SK-N-SH (cell line): ENCODE measurements around the gene OR8D2. TPM values are rescaled to one million over a fixed set of nuclear protein-coding genes. Genes with fewer than 3 reads are reported as not detected.

Source experiments
- CTCF ChIA-PET: fragments of 300-600, 350-600 bp; formaldehyde crosslinking; extraction: SDS; loops from one replicate; lab custom pipeline; 2021; lab: Yijun Ruan, JAX
- POLR2A ChIA-PET: fragments of 350-600 bp; sonication (Branson Sonifier 250); formaldehyde crosslinking; extraction: SDS; loops from one replicate; lab custom pipeline; 2020; ENCODE audit warnings: antibody characterized with exemption, inconsistent platforms; lab: Yijun Ruan, JAX
- DNase-seq: peaks from one replicate; pipeline ENCODE4 v3.0.0; 2012
- H2AFZ ChIP-seq: fragments of 200-600 bp; sonication (generic); 2 replicates; pipeline ENCODE4 v1.8.1; 2016; ENCODE audit warnings: antibody characterized with exemption, mild to moderate bottlenecking, low read depth
- H3F3A ChIP-seq: fragments of 200-600 bp; sonication (generic); replicated peaks from 2 replicates; pipeline ENCODE3; 2016; ENCODE audit warnings: antibody characterized with exemption, mild to moderate bottlenecking; ENCODE audit not compliant: insufficient read depth
- H3K27ac ChIP-seq, 2 experiments: fragments of 200-500 bp in 1 of 2; fragments of 200-600 bp in 1 of 2; sonication (Bioruptor generic) in 1 of 2; sonication (generic), shearing (Covaris generic) in 1 of 2; 2 replicates each; pipeline versions ENCODE4 v1.5.1 to v1.6.1; 2014 to 2016; ENCODE audit warnings: low read depth in 2 of 2, inconsistent platforms in 1 of 2, low read length in 1 of 2, mild to moderate bottlenecking in 1 of 2, mixed read lengths in 1 of 2
- H3K27me3 ChIP-seq: fragments of 200-600 bp; sonication (generic), shearing (Covaris generic); 2 replicates; pipeline ENCODE4 v1.6.1; 2016; ENCODE audit warnings: mixed run types; ENCODE audit not compliant: insufficient read depth
- H3K36me3 ChIP-seq, 2 experiments: fragments of 200-500 bp in 1 of 2; fragments of 200-600 bp in 1 of 2; sonication (Bioruptor generic) in 1 of 2; sonication (generic) in 1 of 2; replicated peaks in 1 of 2; 2 replicates each; pipeline versions ENCODE3 to v1.5.1; 2014 to 2016; ENCODE audit warnings: low read length in 1 of 2, mild to moderate bottlenecking in 1 of 2; ENCODE audit not compliant: insufficient read depth in 2 of 2, control insufficient read depth in 1 of 2
- H3K4me1 ChIP-seq, 2 experiments: fragments of 200-500 bp in 1 of 2; fragments of 200-600 bp in 1 of 2; sonication (Bioruptor generic) in 1 of 2; sonication (generic), shearing (Covaris generic) in 1 of 2; 2 replicates each; pipeline versions ENCODE4 v1.5.1 to v1.6.1; 2014 to 2016; ENCODE audit warnings: low read depth in 1 of 2, low read length in 1 of 2, mixed run types in 1 of 2; ENCODE audit not compliant: insufficient read depth in 2 of 2, control insufficient read depth in 1 of 2
- H3K4me2 ChIP-seq: fragments of 200-600 bp; sonication (generic), shearing (Covaris generic); 2 replicates; pipeline ENCODE4 v1.6.1; 2017; ENCODE audit warnings: mixed run types
- H3K4me3 ChIP-seq, 2 experiments: fragments of 200-500 bp in 1 of 2; fragments of 200-600 bp in 1 of 2; sonication (Bioruptor generic) in 1 of 2; sonication (generic), shearing (Covaris generic) in 1 of 2; 2 replicates each; pipeline versions ENCODE4 v1.5.1 to v1.8.1; 2014 to 2016; ENCODE audit warnings: low read depth in 2 of 2, inconsistent platforms in 1 of 2, low read length in 1 of 2, mild to moderate bottlenecking in 1 of 2, mixed read lengths in 1 of 2, moderate library complexity in 1 of 2
- H3K79me2 ChIP-seq: fragments of 200-600 bp; sonication (generic); 2 replicates; pipeline ENCODE4 v1.8.1; 2017; ENCODE audit warnings: mild to moderate bottlenecking; ENCODE audit not compliant: insufficient read depth
- H3K9ac ChIP-seq: fragments of 200-600 bp; sonication (generic); 2 replicates; pipeline ENCODE4 v1.6.1; 2017; ENCODE audit warnings: mixed run types
- H3K9me2 ChIP-seq: fragments of 200-600 bp; sonication (generic); 2 replicates; pipeline ENCODE4 v1.6.1; 2017; ENCODE audit warnings: mixed run types
- H3K9me3 ChIP-seq: fragments of 200-600 bp; sonication (generic); 2 replicates; pipeline ENCODE4 v1.6.1; 2017; ENCODE audit warnings: mixed run types, mild to moderate bottlenecking, moderate library complexity
- H4K20me1 ChIP-seq: fragments of 200-600 bp; sonication (generic); 2 replicates; pipeline ENCODE4 v1.6.1; 2017; ENCODE audit warnings: mild to moderate bottlenecking, mixed run types; ENCODE audit not compliant: insufficient read depth
- CHD2 ChIP-seq: fragments of 150-350 bp; IDR thresholded peaks from 2 replicates; pipeline ENCODE4 v1.6.1; 2018; ENCODE audit warnings: low read length; ENCODE audit not compliant: partially characterized antibody
- ELF1 ChIP-seq: IDR thresholded peaks from 2 replicates; pipeline ENCODE4 v1.4.0; 2012
- EP300 ChIP-seq, 2 experiments: IDR thresholded peaks; 2 replicates each; pipeline versions ENCODE4 v1.4.0 to v1.6.1; 2012; ENCODE audit warnings: borderline replicate concordance in 1 of 2, low read depth in 1 of 2, low read length in 1 of 2
- FOSL2 ChIP-seq: IDR thresholded peaks from 2 replicates; pipeline ENCODE4 v1.4.0; 2012; ENCODE audit warnings: low read depth, mild to moderate bottlenecking, moderate library complexity, borderline replicate concordance
- JUND ChIP-seq: IDR thresholded peaks from 2 replicates; pipeline ENCODE4 v1.4.0; 2012
- MAX ChIP-seq: IDR thresholded peaks from 2 replicates; pipeline ENCODE4 v1.4.0; 2012; ENCODE audit warnings: low read depth
- MEF2A ChIP-seq: IDR thresholded peaks from 2 replicates; pipeline ENCODE4 v1.4.0; 2012; ENCODE audit warnings: low read depth, borderline replicate concordance
- RAD21 ChIP-seq: IDR thresholded peaks from 2 replicates; pipeline ENCODE4 v1.6.1; 2012; ENCODE audit warnings: mild to moderate bottlenecking, low read length
- RCOR1 ChIP-seq: fragments of 150-350 bp; IDR thresholded peaks from 2 replicates; pipeline ENCODE4 v1.6.1; 2017; ENCODE audit warnings: antibody characterized with exemption, low read length
- RXRA ChIP-seq: IDR thresholded peaks from 2 replicates; pipeline ENCODE4 v1.4.0; 2012; ENCODE audit warnings: low read depth, mild to moderate bottlenecking, borderline replicate concordance
- TAF1 ChIP-seq: IDR thresholded peaks from 2 replicates; pipeline ENCODE4 v1.6.1; 2012; ENCODE audit warnings: low read depth, mild to moderate bottlenecking, low read length, moderate library complexity, borderline replicate concordance
- TEAD4 ChIP-seq: IDR thresholded peaks from 2 replicates; pipeline ENCODE4 v1.4.0; 2012; ENCODE audit warnings: mild to moderate bottlenecking, borderline replicate concordance; ENCODE audit not compliant: insufficient read depth
- USF1 ChIP-seq: IDR thresholded peaks from 2 replicates; pipeline ENCODE4 v1.4.0; 2012; ENCODE audit warnings: low read depth, borderline replicate concordance
- USF2 ChIP-seq: fragments of 150-350 bp; IDR thresholded peaks from 2 replicates; pipeline ENCODE4 v1.6.1; 2017; ENCODE audit warnings: antibody characterized with exemption, low read length, low read depth, borderline replicate concordance
- YY1 ChIP-seq: IDR thresholded peaks from 2 replicates; pipeline ENCODE4 v1.4.0; 2012; ENCODE audit warnings: low read depth, mild to moderate bottlenecking
- ZBTB33 ChIP-seq: IDR thresholded peaks from 2 replicates; pipeline ENCODE4 v1.4.0; 2012; ENCODE audit warnings: low read depth, borderline replicate concordance
- WGBS: methylation state at CpG from one replicate; pipeline ENCODE4 v1.1.6; 2017; ENCODE audit warnings: low lambda C conversion rate; 5-methylcytosine and 5-hydroxymethylcytosine counted together
- polyA plus RNA-seq, 3 experiments: library from polyadenylated mRNA; depleted of rRNA; stranded (reverse); fragments of >200 nt; gene quantifications; 2 replicates each; pipeline ENCODE4 v1.2.3, GENCODE V29; 2012

Gene OR8D2
- polyA plus RNA-seq, 1 of the 3 experiments (the other 2 are of a cell fraction), result not detected

- TF ChIP-seq RCOR1, result no peak
- no peaks in the 10 kb centered on the region for H3K4me1 ChIP-seq
- no peak overlapping the region for H3K4me3 ChIP-seq
- no peaks in the 10 kb centered on the region for H3K79me2 ChIP-seq
- WGBS, result 2% methylated on average over 3 of the region's 3 CpGs
- CTCF ChIA-PET, result no interaction called here
- no peaks in the 10 kb centered on the region; the same call in 1 of the 2 replicates for H3K27me3 ChIP-seq
- H3K9me2 ChIP-seq, result no peaks in the 10 kb centered on the region
- H4K20me1 ChIP-seq, result 0 out of 2 replicates have a peak, but pooled peaks cover 3% of the 10 kb centered on the region
- H3K4me2 ChIP-seq, result no peak overlapping the region
- H3K9ac ChIP-seq, result no peak overlapping the region
- no peak overlapping the region for H2AFZ ChIP-seq
- H3K36me3 ChIP-seq, result no peaks in the 10 kb centered on the region
- no peak overlapping the region for H3K27ac ChIP-seq
- POLR2A ChIA-PET, result no interaction called here
- DNase-seq, result no peak
- H3F3A ChIP-seq, result no peaks in the 10 kb centered on the region
- H3K9me3 ChIP-seq, result no peaks in the 10 kb centered on the region
Observed at GRCh38 chr11:124315052-124315451, 4.9 kb downstream of the OR8D2 start.

GRCh38 chr11:124313849-124314248 is 6.1 kb downstream of the OR8D2 start, which contains the start of gene OR8D1:
OR8D1 (minus strand) TSS chr11:124313949; CDS start chr11:124310766, 3,183 bp downstream.
- H3K4me2 ChIP-seq, result no peak within 1 kb of the TSS
- POLR2A ChIA-PET, result no interaction called here
- CTCF ChIA-PET, result no interaction called here
- H3K36me3 ChIP-seq, result no peaks in the 10 kb centered on the region
- DNase-seq, result no peak
- H3K9me2 ChIP-seq, result no peaks in the 10 kb centered on the region
- H3K4me3 ChIP-seq, result no peak within 1 kb of the TSS
- H3K27me3 ChIP-seq, result no peaks in the 10 kb centered on the region; the same call in 1 of the 2 replicates
- H2AFZ ChIP-seq, result no peak within 1 kb of the TSS
- H4K20me1 ChIP-seq, result 0 out of 2 replicates have a peak, but pooled peaks cover 3% of the 10 kb centered on the region
- WGBS, result 6% methylated on average over 2 of the region's 2 CpGs
- H3K9me3 ChIP-seq, result no peaks in the 10 kb centered on the region
- no peak within 1 kb of the TSS for H3K9ac ChIP-seq
- H3K79me2 ChIP-seq, result no peaks in the 10 kb centered on the region
- no peak for TF ChIP-seq USF1
- TF ChIP-seq ELF1, result no peak
- no peak for TF ChIP-seq FOSL2
- TF ChIP-seq JUND, result no peak
- no peak for TF ChIP-seq RAD21
- no peak for TF ChIP-seq TEAD4
- no peak for TF ChIP-seq CHD2
- TF ChIP-seq EP300 (IDR thresholded peaks at IDR 0.05; ENCODE audit: borderline replicate concordance in 1 of 2, low read depth in 1 of 2, low read length in 1 of 2), result no peak
- no peak for TF ChIP-seq USF2
- TF ChIP-seq YY1, result no peak
- TF ChIP-seq, all 33 proteins: peak for 0
- Histone ChIP-seq H3K27ac (no peak within 1 kb of the TSS), H3K4me1 (no peaks in the 10 kb centered on the region), H3F3A (no peaks in the 10 kb centered on the region)

GRCh38 chr11:124313131-124313530 is 6.9 kb downstream of the OR8D2 start:
- no peaks in the 10 kb centered on the region for H3K9me2 ChIP-seq
- H3K79me2 ChIP-seq, result no peaks in the 10 kb centered on the region
- no peak overlapping the region for H3K9ac ChIP-seq
- no peak for DNase-seq
- 0 out of 2 replicates have a peak, but pooled peaks cover 3% of the 10 kb centered on the region for H4K20me1 ChIP-seq
- 43% methylated on average over 4 of the region's 4 CpGs for WGBS
- no peaks in the 10 kb centered on the region for H3K9me3 ChIP-seq
- no peak overlapping the region for H3K4me2 ChIP-seq
- ChIA-PET CTCF (no interaction called here), POLR2A (no interaction called here)
- H3K4me3 ChIP-seq, result no peak overlapping the region
- no peaks in the 10 kb centered on the region for H3F3A ChIP-seq
- H2AFZ ChIP-seq, result no peak overlapping the region
- H3K27me3 ChIP-seq, result no peaks in the 10 kb centered on the region; the same call in 1 of the 2 replicates
- no peaks in the 10 kb centered on the region for H3K4me1 ChIP-seq
- H3K27ac ChIP-seq, result no peak overlapping the region
- no peaks in the 10 kb centered on the region for H3K36me3 ChIP-seq
- TF ChIP-seq MEF2A (no peak), MAX (no peak), TAF1 (no peak), EP300 (IDR thresholded peaks at IDR 0.05; ENCODE audit: borderline replicate concordance in 1 of 2, low read depth in 1 of 2, low read length in 1 of 2) (no peak), RXRA (no peak), USF2 (no peak), ZBTB33 (no peak)
